ENCODE data around the gene MTUS2. TPM values are rescaled to one million over a fixed set of nuclear protein-coding genes. Genes with fewer than 3 reads are reported as not detected.

Gene MTUS2
- total and polyA plus RNA-seq, 2 donors from 2014 or later, result 0.06 to 0.22 TPM

DNA sequence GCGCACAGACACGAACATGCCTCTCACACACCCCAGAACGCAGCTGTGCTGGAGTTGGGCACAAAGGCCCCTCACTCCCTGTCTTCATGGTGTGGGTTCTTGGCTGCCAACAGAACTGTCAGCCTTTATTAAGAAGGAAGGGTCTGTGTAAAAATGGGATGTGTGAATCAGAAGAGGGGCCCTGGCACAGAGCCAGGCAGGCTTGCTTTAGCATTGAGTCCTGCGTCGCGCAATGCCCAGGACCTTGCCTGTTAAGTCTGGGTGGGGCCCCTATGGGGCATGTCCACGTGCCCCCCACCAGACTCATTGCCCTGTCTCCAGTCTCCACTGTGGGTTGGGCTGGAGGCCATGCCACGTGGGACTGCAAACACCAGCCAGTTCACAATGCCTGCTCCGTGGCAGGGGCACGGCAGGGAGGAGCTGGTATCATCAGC is 690.5 kb downstream of the MTUS2 start:
- no peak for FAIRE-seq
- intact Hi-C loops (cut with DNase I), result no loop called here

DNA sequence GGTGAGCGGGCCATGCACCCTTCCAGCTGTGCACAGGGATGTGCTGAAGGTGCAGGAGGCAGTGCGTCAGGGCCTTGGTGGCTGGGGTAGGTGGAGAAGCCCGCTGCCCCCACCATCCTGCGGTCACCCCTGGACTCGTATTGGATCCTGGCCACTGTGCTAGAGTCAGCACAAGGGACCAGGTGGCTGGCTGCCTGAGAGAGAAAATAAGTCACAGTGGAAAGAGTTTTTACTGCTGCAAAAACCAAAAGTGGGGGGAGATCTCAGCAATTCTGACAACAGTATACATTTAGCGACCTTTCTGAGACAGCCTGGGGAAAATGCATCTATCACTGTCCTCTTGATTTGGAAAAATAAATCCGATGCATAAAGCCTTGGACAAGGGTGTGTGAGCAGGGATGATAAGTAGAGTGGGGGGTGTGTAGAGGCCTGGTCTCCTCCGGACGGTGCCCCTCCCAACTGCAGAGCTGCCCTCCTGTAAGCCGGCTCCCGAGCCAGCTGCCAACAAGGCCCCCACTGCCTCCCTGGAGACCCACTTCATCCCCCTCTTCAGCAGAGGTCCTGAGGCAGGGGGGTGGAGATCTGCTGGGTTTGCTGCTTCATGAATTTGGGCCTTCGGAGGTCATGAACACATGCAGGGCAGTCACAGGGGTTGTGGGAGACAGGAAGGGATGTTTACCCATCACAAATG is 691.1 kb downstream of the MTUS2 start:
- Histone ChIP-seq H3K4me3 (ENCODE audit: low read length in 3 of 3) (no peak overlapping the region), H3K27me3 (ENCODE audit: control insufficient read depth, insufficient read depth, low read length) (no peaks in the 10 kb centered on the region), H3K4me1 (ENCODE audit: control insufficient read depth in 2 of 3, insufficient read depth in 2 of 3, low read depth in 1 of 3, low read length in 3 of 3) (peaks cover 3 to 8% (median 5%) of the 10 kb centered on the region in 3 donors), H3K36me3 (ENCODE audit: control insufficient read depth in 2 of 3, insufficient read depth in 3 of 3, low read length in 3 of 3) (no peaks in the 10 kb centered on the region), H3K27ac (ENCODE audit: low read depth in 2 of 2, low read length in 2 of 2) (no peak overlapping the region), H3K9me3 (ENCODE audit: control insufficient read depth in 2 of 3, insufficient read depth in 1 of 3, low read length in 3 of 3) (no peaks in the 10 kb centered on the region), H3K9ac (ENCODE audit: low read length in 3 of 3) (no peak overlapping the region)
- intact Hi-C loops (cut with DNase I), result no loop called here
- DNase-seq (no peak), FAIRE-seq (no peak)
- TF ChIP-seq, protein P1, sequence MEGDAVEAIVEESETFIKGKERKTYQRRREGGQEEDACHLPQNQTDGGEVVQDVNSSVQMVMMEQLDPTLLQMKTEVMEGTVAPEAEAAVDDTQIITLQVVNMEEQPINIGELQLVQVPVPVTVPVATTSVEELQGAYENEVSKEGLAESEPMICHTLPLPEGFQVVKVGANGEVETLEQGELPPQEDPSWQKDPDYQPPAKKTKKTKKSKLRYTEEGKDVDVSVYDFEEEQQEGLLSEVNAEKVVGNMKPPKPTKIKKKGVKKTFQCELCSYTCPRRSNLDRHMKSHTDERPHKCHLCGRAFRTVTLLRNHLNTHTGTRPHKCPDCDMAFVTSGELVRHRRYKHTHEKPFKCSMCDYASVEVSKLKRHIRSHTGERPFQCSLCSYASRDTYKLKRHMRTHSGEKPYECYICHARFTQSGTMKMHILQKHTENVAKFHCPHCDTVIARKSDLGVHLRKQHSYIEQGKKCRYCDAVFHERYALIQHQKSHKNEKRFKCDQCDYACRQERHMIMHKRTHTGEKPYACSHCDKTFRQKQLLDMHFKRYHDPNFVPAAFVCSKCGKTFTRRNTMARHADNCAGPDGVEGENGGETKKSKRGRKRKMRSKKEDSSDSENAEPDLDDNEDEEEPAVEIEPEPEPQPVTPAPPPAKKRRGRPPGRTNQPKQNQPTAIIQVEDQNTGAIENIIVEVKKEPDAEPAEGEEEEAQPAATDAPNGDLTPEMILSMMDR (IDR thresholded peaks at IDR 0.05; ENCODE audit: borderline replicate concordance, extremely low read depth, insufficient read depth), result no peak

More for the DNA sequence above, 690.5 kb downstream of the MTUS2 start:
- H3K36me3 ChIP-seq (ENCODE audit: control insufficient read depth in 2 of 3, insufficient read depth in 3 of 3, low read length in 3 of 3), result no peaks in the 10 kb centered on the region
- no peak overlapping the region for H3K4me3 ChIP-seq (ENCODE audit: low read length in 3 of 3)
- H3K9ac ChIP-seq (ENCODE audit: low read length in 3 of 3), result no peak overlapping the region
- no peaks in the 10 kb centered on the region for H3K27me3 ChIP-seq (ENCODE audit: control insufficient read depth, insufficient read depth, low read length)
- TF ChIP-seq, protein P1 (IDR thresholded peaks at IDR 0.05; ENCODE audit: borderline replicate concordance, extremely low read depth, insufficient read depth), result no peak
- H3K4me1 ChIP-seq (ENCODE audit: control insufficient read depth in 2 of 3, insufficient read depth in 2 of 3, low read depth in 1 of 3, low read length in 3 of 3), result peaks cover 3 to 8% (median 5%) of the 10 kb centered on the region in 3 donors
- DNase-seq, result no peak
- no peaks in the 10 kb centered on the region for H3K9me3 ChIP-seq (ENCODE audit: control insufficient read depth in 2 of 3, insufficient read depth in 1 of 3, low read length in 3 of 3)
- no peak overlapping the region for H3K27ac ChIP-seq (ENCODE audit: low read depth in 2 of 2, low read length in 2 of 2)

DNA sequence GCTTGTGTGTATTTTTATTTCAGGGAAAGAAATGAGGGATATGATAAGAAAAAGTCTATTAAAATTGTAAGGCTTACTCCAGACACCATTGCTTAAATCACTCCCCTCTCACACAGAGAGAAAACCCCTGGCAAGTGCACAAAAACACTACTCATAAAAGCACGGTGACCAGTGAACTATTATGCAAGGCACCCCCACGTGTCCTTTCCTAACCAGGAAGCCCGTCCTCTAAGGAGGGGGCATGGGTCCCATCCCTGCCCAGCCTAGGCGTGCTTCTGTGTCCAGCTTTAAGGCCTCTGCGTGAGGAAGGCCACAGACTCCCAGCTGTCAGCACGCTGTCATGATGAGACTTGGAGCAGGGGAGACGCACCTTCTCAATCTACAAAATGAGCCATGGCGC is 691.8 kb downstream of the MTUS2 start:
- TF ChIP-seq, protein P1 (IDR thresholded peaks at IDR 0.05; ENCODE audit: borderline replicate concordance, extremely low read depth, insufficient read depth), result no peak
- DNase-seq (no peak), FAIRE-seq (no peak)
- Histone ChIP-seq H3K9ac (ENCODE audit: low read length in 3 of 3) (no peak overlapping the region), H3K36me3 (ENCODE audit: control insufficient read depth in 2 of 3, insufficient read depth in 3 of 3, low read length in 3 of 3) (no peaks in the 10 kb centered on the region), H3K4me1 (ENCODE audit: control insufficient read depth in 2 of 3, insufficient read depth in 2 of 3, low read depth in 1 of 3, low read length in 3 of 3) (peaks cover 1 to 8% (median 5%) of the 10 kb centered on the region in 3 donors), H3K27ac (ENCODE audit: low read depth in 2 of 2, low read length in 2 of 2) (no peak overlapping the region), H3K9me3 (ENCODE audit: control insufficient read depth in 2 of 3, insufficient read depth in 1 of 3, low read length in 3 of 3) (no peaks in the 10 kb centered on the region), H3K4me3 (ENCODE audit: low read length in 3 of 3) (no peak overlapping the region), H3K27me3 (ENCODE audit: control insufficient read depth, insufficient read depth, low read length) (no peaks in the 10 kb centered on the region)
- intact Hi-C loops (cut with DNase I), result no loop called here

Data from kidney (tissue), 14 donors.